Suprapubic skin (tissue), 3 donors: ENCODE data around the gene MZB1.

Source experiments
- EP300 ChIP-seq: sonication (generic); formaldehyde crosslinking; IDR thresholded peaks from one replicate; pipeline ENCODE4 v1.6.1; 2017; ENCODE audit warnings: antibody characterized with exemption
- TF ChIP-seq, protein P1 (sequence below), 2 donors: fragments of 200-600 bp in 1 of 2; fragments of 450-650 bp in 1 of 2; sonication (generic) in 1 of 2; IDR thresholded peaks; one replicate each; pipeline ENCODE4 v1.5.1; 2016 to 2019; ENCODE audit warnings: antibody characterized with exemption in 2 of 2, mild to moderate bottlenecking in 1 of 2, moderate library complexity in 1 of 2

DNA sequence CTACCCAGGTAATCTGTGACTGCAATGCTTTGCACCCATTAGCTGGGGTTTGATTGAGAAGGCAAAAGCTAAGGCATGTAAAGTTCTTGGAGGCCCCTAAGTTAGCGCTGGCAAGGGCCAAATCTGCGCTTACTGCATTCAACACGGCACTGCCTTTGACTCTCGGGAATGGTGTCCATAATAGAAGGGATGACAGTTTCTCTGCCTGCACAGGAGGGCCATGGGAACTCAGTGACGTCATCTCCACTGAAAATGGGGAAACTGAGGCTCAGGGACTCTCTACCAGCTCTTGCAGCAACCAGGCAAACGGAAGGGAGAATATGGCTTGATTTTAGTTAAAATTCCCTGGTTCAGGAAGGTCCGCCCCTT, 13.7 kb upstream of the MZB1 start:
- TF ChIP-seq EP300 = no peak
- TF ChIP-seq, protein P1, sequence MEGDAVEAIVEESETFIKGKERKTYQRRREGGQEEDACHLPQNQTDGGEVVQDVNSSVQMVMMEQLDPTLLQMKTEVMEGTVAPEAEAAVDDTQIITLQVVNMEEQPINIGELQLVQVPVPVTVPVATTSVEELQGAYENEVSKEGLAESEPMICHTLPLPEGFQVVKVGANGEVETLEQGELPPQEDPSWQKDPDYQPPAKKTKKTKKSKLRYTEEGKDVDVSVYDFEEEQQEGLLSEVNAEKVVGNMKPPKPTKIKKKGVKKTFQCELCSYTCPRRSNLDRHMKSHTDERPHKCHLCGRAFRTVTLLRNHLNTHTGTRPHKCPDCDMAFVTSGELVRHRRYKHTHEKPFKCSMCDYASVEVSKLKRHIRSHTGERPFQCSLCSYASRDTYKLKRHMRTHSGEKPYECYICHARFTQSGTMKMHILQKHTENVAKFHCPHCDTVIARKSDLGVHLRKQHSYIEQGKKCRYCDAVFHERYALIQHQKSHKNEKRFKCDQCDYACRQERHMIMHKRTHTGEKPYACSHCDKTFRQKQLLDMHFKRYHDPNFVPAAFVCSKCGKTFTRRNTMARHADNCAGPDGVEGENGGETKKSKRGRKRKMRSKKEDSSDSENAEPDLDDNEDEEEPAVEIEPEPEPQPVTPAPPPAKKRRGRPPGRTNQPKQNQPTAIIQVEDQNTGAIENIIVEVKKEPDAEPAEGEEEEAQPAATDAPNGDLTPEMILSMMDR (IDR thresholded peaks at IDR 0.05) = no peak
